T-helper 2 cell (primary cell): Measurements from ENCODE around the gene MYBPC1.
"Not testable (repeated sequence)": the region's sequence is repeated elsewhere in the genome, so short reads cannot be mapped to it uniquely, and the experiment has no call there.

Source experiments
- DNase-seq, 5 experiments: peaks; one replicate each; pipeline versions ENCODE4 v3.0.0 to v3.0.0-alpha.2; 2012 to 2022
- total RNA-seq, 2 donors: gene quantifications; one replicate each; lab custom pipeline; 2026; lab: John Stamatoyannopoulos, UW

MYBPC1 gene, protein sequence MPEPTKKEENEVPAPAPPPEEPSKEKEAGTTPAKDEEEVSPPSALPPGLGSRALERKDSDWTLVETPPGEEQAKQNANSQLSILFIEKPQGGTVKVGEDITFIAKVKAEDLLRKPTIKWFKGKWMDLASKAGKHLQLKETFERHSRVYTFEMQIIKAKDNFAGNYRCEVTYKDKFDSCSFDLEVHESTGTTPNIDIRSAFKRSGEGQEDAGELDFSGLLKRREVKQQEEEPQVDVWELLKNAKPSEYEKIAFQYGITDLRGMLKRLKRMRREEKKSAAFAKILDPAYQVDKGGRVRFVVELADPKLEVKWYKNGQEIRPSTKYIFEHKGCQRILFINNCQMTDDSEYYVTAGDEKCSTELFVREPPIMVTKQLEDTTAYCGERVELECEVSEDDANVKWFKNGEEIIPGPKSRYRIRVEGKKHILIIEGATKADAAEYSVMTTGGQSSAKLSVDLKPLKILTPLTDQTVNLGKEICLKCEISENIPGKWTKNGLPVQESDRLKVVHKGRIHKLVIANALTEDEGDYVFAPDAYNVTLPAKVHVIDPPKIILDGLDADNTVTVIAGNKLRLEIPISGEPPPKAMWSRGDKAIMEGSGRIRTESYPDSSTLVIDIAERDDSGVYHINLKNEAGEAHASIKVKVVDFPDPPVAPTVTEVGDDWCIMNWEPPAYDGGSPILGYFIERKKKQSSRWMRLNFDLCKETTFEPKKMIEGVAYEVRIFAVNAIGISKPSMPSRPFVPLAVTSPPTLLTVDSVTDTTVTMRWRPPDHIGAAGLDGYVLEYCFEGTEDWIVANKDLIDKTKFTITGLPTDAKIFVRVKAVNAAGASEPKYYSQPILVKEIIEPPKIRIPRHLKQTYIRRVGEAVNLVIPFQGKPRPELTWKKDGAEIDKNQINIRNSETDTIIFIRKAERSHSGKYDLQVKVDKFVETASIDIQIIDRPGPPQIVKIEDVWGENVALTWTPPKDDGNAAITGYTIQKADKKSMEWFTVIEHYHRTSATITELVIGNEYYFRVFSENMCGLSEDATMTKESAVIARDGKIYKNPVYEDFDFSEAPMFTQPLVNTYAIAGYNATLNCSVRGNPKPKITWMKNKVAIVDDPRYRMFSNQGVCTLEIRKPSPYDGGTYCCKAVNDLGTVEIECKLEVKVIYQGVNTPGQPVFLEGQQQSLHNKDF
- total RNA-seq = 0 to 0.07 reads per million in 2 donors

DNA sequence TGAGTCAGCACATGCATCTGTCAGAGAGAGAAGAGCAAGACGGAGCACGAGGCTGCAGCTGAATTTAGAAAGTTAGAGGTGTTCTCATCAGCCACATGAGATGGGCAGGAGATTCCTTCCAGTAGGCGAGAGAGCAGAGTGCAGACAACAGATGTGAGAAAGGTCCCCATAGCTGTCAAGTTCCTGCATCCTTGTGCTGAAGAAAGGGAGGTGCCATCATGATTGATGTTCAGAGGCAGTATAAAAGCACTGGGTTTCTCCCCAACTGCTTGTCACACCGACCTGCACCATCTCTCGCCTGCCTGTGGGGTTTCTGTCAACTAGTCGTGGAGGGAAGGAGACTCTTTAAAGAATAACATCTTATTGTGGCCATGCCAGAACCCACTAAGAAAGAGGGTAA lies at the start of gene MYBPC1:
TSS of gene MYBPC1 (plus strand) at position 272 of the 400 bp plus-strand sequence. CDS start at position 372, 100 bp downstream.
- peak in 1 of 5 experiments; percentile 14 for DNase-seq

DNA sequence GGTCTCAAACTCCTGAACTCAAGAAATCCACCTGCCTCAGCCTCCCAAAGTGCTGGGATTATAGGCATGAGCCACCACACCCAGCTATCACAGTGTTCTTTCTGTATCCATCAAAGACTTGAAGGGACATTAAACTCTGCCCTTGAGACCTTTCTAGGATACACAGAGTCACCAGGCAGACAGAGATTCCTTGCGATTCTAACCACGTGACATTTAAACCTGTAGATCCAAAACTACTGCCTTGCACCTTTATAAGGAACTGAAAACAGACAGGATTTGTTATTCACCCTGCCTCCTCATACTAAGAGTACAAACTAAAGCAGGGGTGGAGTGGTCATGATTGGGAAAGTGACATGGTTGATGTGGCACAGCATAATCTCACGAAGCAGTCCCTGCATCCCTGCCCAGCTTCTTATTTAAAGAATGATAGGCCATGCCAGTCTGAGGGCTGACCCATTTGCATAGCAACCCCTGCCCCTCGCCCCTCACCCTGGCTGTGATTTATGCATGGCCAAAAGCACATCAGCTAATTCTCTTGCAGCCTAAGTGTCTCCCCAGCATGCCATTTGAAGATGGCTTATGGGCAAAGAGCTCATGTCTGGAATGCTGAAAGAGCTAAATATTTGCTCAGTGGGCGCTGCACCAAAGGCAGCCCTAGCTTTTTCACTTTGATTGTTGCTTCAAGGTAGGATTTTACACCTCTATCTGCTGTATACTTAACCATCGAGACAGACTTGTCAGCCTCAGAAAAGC lies 43.2 kb upstream of the MYBPC1 start:
- no peak for DNase-seq

DNA sequence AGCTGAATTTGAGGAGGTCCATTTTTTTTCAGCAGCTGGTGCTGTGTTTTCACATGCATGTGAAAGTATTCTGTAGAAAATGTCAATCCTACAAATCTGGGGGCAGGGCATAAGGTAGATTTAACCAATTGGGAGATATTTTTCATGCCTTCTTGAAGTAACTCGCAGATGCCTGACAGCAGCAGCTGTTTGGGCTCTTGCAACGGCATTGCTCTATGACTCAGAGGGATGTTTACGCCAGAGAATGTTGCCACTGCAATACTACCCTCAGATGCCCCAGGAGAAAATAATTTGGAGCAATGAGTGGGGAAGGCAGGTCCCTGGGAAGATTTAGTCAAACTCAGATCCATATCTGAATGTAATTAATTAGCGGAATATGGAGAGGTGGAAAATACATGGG lies 42.5 kb upstream of the MYBPC1 start:
- no peak for DNase-seq

DNA sequence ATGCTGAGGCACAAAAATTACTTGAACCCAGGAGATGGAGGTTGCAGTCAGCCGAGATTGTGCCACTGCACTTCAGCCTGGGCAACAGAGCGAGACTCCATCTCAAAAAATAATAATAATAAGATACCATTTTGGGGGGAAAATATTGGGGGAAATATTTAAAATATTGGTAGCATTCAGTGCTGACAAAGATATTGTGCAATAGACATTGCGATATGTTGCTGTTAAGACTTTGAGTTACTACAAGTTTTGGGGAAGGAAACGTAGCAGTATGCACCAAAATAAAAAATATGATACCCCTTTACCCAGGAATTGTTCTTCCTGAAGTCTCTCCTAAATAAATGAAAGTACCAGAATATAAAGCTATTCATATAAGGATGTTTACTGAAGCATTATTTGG lies 37.7 kb upstream of the MYBPC1 start:
- DNase-seq = no peak

DNA sequence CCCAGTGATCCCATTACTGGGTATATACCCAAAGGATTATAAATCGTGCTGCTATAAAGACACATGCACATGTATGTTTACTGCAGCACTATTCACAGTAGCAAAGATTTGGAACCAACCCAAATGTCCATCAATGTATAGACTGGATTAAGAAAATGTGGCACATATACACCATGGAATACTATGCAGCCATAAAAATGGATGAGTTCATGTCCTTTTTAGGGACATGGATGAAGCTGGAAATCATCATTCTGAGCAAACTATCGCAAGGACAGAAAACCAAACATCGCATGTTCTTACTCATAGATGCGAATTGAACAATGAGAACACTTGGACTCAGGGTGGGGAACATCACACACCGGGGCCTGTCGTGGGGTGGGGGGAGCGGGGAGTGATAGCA lies 36.0 kb upstream of the MYBPC1 start:
- not testable (repeated sequence) for DNase-seq

DNA sequence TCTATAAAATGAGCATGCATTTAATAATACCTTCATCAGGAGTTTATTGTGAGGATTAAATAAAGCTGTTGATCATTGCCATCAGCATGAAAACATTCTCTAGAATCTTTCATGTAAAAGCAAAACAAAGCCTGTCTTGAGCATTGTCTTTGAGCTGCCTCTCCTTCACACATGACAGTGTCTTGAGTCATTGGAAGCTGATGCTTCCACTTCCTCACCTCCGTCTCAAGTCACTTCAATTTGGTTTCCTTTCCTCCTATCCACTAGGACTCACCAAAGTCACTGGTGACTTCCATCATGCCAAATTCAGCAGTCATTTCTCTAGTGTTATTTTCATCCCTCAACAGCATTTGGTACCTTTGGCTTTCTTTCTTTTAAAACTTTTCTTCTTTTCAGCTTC lies 31.6 kb upstream of the MYBPC1 start:
- no peak for DNase-seq

DNA sequence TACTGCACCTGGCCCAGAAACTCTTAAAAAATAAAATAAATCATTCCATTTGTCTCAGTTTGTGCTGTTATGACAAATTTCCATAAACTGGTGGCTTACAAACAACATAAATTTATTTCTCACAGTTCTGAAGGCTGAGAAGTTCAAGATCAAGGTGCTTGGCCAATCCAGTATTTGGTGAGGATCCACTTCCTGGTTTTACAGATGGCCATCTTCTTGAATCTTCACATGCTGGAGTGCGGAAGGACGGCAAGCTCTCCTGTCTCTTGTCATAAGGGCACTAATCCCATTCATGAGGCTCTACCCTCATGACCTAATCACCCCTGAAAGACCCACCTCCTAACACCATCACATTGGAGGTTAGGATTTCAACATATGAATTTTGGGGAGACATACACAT lies 29.9 kb upstream of the MYBPC1 start:
- peak in 1 of 5 experiments; percentile 10 for DNase-seq

DNA sequence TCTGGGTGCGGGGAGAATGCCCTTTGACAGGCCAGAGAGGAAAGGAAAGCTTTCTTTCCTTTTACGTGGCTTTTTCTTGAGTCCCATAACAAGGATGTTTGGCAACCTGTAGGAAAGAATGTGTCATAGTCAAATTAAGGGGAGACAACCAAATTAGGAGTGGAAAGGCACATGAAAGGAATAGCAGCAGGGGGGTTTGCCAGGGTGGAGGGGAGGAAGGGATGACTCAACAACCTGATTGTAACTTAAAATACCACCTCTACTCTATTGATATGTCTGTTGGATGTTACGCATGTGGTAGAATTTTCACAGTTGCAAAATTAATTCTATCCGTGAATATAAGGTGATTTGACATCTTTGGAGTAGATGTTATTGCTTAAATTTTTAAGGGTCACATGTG lies 28.5 kb upstream of the MYBPC1 start:
- no peak for DNase-seq

DNA sequence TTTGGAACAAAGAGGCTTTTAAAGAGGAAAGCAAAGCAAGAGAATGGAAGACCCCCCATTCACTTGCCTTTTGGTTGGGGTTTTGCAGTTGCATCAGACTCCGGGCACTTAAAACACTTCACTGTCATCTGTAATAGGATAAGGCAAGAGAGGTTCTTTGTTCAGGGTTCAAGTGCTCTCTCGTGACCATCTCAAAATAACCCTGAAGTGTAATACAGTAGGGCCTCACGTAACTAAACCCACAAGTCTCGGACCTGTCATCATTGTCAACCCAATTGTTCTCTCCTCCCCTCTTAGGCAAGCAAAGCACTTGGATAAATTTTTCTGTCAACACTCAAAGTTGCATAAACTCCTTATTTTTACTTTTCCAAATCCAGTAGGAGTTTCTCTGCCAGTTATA lies 26.9 kb upstream of the MYBPC1 start:
- no peak for DNase-seq

DNA sequence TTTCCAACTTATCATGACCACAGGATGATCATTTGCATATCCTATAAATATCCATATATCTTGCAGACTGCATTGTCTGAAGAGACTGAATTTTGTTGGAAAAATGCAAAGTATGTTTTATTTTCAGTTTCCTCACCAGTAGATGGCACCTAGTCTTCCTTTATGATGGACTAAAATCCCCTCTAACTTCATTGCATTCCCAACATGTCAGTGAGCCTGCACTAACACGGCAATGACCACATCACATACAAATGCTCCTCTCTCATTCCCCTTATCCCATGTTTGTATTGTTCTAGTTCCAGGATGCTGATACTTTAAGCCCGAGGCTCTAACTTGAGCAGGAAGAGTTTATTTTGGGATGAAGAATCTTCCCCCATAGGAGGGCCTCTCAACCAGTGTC lies 24.7 kb upstream of the MYBPC1 start:
- no peak for DNase-seq

DNA sequence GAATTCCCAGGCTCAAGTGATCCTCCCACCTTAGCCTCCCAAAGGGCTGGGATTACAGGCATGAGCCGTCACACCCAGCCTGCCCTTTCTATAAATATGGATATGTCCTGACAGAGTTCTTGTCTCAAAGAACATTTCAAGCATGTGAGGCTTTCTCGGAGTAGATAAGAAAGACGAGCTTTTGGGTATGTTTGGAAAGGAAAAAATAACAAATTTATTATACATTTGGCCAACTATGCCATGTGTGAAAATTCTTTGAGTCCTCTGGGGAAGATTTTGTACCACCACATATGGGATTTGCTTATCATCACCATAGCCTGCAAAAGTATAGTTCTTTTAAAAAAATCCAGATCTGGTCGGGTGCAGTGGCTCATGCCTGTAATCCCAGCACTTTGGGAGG lies 23.7 kb upstream of the MYBPC1 start:
- DNase-seq = no peak

DNA sequence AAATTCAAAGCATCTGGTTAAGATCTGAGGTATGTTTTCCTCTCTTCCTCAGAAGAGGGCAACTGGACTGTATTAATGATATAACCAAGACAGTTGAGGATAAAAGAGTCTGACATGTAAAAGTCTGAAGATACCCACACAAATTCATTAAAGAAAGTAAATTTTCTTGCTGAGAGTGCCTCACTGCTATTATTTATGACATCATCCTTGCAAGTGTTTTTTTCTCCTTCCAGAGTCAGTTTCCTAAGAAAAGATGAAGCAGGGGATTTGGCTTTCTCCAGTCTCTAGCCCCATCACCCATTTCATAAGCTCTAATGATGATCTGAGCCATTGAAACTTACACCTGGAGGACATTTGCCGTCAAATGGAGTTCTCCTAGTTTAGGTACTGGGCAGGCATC lies 21.0 kb upstream of the MYBPC1 start:
- DNase-seq = no peak

DNA sequence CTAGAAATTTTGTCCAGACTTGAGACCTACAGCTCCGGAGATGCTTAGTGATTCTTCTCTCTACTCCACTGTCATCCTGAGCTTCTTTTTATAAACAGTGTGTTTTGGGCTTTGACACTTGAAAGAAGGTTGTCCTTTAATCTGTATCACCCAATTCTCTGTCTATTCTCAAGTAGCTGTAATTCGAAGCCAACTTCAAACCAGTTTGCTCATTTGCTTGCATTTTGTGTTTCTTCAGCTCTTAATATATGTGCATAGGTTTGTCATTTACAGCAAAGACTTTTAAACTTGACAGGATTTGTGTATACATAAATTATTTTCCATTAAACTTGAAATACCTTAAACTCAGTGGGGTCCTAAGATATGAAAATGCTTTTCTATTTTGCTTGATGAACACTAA lies 16.4 kb upstream of the MYBPC1 start:
- no peak for DNase-seq

DNA sequence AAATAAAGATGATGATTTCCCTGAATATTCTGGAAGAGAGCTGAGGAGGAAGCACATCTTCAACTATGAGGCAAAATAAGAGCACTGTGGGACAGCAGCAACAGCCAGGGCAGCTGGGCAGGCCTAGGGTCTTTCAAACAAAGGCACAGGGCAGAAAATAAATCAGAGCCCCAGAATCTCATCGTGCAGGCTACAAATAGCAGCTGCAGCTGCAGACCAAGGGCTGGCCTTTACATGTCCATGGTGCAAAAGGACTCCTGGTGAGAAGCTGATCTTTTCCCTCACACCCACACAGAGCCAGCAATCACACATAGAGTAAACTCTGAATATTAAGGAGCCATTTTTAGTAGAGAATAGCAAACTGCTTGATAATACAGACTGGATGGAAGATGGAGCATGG lies 13.6 kb upstream of the MYBPC1 start:
- DNase-seq = no peak

DNA sequence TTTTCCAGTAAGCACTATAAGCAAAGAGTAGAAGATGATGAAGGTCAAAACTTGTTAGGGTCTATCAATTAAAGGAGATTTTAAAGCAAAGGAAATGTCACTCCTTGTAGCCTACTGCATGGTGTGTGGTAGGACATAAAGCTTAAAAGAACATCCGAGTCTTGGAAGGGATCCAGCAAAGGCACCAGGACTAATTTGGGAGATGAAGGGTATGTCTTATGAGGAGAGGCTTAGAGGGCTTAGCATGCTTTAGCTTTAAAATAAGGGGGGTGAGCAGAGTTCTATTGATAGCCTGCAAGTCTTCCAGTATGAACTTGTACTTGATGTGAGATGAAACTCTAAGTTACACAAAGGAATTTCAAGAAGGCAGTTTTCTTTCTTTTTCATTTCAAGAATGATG lies 11.8 kb upstream of the MYBPC1 start:
- DNase-seq = no peak

DNA sequence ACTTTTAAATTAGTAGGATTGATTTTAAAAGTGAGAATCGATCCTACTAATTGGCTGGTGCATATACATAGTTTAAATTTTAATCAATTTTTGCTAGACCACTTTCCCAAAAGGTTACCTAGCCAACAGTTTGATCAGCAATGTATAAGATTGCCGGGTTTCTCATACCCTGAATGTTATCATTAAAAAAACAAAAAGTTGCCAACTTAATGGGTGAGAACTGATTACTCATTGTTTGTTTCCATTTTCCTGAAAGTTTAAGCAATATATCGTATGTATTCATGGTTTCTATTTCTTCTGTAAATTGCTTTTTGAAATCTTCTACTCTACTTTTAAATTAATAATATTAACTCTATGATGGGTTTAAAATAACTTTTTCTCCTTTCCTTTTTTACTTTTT lies 4.4 kb upstream of the MYBPC1 start:
- no peak for DNase-seq

DNA sequence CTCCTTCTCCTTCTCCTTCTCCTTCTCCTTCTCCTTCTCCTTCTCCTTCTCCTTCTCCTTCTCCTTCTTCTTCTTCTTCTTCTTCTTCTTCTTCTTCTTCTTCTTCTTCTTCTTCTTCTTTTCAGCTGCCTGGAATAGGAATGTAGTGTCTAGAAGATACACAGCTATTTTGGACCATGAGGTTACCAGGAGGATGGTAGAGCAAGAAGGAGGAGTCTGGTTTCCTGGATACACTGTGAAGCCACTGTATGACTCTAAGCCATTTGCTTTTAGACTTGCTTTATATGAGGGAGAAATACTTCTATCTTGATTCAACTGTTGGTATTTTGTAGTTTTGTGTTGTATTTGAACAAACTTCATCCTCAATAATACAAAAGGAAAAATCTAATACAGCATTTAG lies 3.0 kb upstream of the MYBPC1 start:
- no peak for DNase-seq

DNA sequence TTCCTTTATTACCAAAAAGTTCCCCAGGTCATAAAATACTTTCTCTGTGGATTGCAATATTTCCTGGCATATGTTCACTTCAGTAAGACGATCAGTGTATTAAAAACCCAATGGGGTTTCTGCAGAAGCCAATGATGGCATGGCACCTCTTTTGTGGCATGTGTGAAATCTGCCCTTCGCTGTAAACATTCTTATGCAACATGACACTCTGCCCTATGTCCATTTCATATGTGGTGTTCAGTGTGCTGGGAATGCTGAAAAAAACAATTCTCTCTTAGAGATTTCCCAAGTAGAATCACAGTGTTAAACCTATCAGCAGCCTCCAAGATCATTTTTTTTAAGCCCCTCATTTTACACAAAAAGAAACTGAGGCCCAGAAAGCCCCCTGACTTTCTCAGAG lies 2.3 kb upstream of the MYBPC1 start:
- no peak for DNase-seq

DNA sequence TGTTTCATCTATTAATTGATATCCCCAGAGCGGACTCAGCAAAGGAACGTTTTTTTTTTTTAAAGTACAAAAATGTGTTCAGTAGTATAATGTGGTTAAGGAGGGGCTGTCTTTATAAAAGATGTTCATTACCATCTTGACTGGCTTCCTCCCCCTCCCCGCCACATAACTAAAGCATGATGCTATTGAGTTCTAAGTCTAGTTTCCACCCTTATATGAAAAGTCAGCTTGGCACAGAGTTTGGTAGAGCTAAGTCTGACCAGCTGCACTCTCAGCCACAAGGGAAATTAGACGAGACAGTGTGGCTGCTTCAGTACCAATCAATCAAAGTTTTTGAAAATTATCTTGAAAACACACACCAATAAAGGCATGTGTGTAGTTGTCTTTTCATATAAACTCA lies 1.9 kb upstream of the MYBPC1 start:
- DNase-seq = no peak

DNA sequence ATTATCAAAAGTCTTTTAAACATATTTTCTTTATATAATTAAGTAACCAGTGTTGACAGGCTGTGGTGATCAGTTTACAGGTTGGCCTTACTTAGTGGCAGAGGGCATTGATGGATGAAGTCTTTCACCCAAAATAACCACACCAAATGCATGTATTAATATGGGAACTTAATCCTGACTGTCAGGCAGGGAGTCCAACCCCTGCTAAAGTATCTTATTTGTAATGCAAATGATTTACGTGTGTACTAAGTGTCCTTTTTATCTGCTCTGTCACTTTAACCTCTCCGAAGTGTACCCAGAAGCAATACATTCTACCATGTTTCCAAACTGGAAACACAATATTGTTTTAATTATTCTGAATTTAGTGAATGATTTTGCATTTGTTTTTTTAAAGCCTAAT lies 1.4 kb downstream of the MYBPC1 start:
- no peak for DNase-seq

DNA sequence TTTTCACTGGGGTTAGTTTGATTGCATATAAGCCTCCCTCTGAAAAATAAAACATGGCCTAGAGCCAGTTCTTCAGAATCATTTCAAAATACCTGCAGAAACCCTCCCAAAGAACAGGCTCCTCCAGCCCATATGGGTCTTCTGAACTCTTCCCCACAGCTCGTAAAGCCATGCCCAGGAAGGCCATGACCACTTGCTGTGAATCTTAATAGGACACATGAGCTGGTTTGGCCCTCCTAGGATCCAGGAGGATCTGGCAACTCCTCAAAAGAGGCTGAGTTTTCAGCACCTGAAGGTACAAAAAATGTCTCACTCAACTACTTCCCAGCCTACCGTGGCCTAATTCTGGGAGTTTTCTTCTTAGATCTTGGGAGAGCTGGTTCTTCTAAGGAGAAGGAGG lies 2.4 kb downstream of the MYBPC1 start:
- no peak for DNase-seq

DNA sequence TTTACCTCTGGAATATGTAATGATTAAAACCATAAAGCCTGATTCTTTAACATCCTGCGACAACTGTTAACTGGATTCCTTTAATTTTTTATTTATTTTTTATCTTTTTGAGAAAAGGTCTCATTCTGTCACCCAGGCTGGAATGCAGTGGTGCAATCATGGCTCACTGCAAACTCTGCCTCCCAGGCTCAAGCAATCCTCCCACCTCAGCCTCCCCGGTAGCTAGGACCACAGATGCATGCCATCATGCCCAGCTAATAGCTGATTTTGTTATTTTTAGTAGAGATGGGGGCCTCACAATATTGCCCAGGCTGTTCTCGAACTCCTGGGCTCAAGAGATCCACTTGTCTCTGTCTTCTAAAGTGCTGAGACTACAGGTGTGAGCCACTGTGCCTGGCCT lies 3.7 kb downstream of the MYBPC1 start:
- no peak for DNase-seq

DNA sequence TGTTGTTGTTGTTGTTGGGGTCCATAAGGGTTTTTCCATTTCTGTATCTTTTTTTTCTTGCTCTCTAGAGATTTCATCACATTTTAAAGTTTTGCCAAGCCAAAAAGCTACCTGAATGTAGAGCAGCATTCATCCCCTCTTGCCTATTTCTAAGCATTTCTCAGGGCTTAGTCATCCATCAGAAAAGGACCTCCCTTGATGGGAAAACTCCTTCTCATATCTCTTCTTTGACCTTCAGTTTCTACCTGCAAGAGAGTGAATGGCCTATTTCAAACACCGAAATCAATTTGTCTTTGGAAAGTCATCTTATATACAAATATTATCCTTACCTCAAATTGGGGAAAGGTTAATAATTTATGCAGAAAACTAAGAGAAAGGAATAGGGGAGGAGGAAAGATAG lies 4.5 kb downstream of the MYBPC1 start:
- no peak for DNase-seq
